NB4 (cell line): ENCODE measurements around the gene EPHA6.

Experiments
- CTCF ChIP-seq: IDR thresholded peaks from one replicate; pipeline ENCODE4 v1.5.1; 2012; ENCODE audit warnings: low read depth, low read length
- MAX ChIP-seq: IDR thresholded peaks from 2 replicates; pipeline ENCODE4 v1.6.1; 2011; ENCODE audit warnings: low read depth, low read length
- MYC ChIP-seq: IDR thresholded peaks from 2 replicates; pipeline ENCODE4 v1.6.1; 2011; ENCODE audit warnings: low read depth, low read length
- POLR2A ChIP-seq: IDR thresholded peaks from 2 replicates; pipeline ENCODE4 v1.6.1; 2011; ENCODE audit warnings: mild to moderate bottlenecking; ENCODE audit not compliant: insufficient read length; ENCODE audit errors: extremely low read depth

GRCh38 chr3:97705764-97706163, 891.4 kb downstream of the EPHA6 start:
- no peak for TF ChIP-seq CTCF
- TF ChIP-seq MAX, result no peak
- TF ChIP-seq POLR2A, result no peak
- TF ChIP-seq MYC, result no peak
